Activated naive CD8-positive, alpha-beta T cell treated with anti-CD3 and anti-CD28 coated beads, Interleukin-2, amount 50 U/mL, for 24 hours (primary cell): ENCODE measurements around the gene TNFSF13.
"Not testable (repeated sequence)": the region's sequence is repeated elsewhere in the genome, so short reads cannot be mapped to it uniquely, and the experiment has no call there.

ENCODE experiments used
- ATAC-seq: fragments of 150-1000 bp; cut with Tn5 transposase; one replicate; pipeline ENCODE4 v1.10.0; 2021
- DNase-seq: peaks from one replicate; pipeline ENCODE4 v3.0.0; 2021
- H3K27ac Mint-ChIP-seq: one replicate; pipeline ENCODE4 v1.8.0; 2021; ENCODE audit warnings: mild to moderate bottlenecking, mixed read lengths
- H3K27me3 Mint-ChIP-seq: one replicate; pipeline ENCODE4 v1.8.0; 2021; ENCODE audit warnings: mixed read lengths
- H3K36me3 Mint-ChIP-seq: one replicate; pipeline ENCODE4 v1.8.0; 2021; ENCODE audit warnings: low read depth, mixed read lengths
- H3K4me1 Mint-ChIP-seq: one replicate; pipeline ENCODE4 v1.8.0; 2021; ENCODE audit warnings: mixed read lengths
- H3K4me3 Mint-ChIP-seq: one replicate; pipeline ENCODE4 v1.8.0; 2021; ENCODE audit warnings: mild to moderate bottlenecking, moderate library complexity, mixed read lengths
- H3K9me3 Mint-ChIP-seq: one replicate; pipeline ENCODE4 v1.8.0; 2021; ENCODE audit warnings: mixed read lengths

The TNFSF13 gene

GRCh38 chr17:7589204-7589868 is 30.8 kb downstream of the TNFSF13 start:
- H3K4me3 Mint-ChIP-seq = no peak overlapping the region
- H3K9me3 Mint-ChIP-seq = no peaks in the 10 kb centered on the region
- H3K36me3 Mint-ChIP-seq = peaks cover 32% of the 10 kb centered on the region
- no peaks in the 10 kb centered on the region for H3K27me3 Mint-ChIP-seq
- ATAC-seq = peak; percentile 70
- no peak overlapping the region for H3K27ac Mint-ChIP-seq
- peak; percentile 67 for DNase-seq
- peaks cover 19% of the 10 kb centered on the region for H3K4me1 Mint-ChIP-seq

- H3K27me3 Mint-ChIP-seq = no peaks in the 10 kb centered on the region
- DNase-seq (no peak), ATAC-seq (no peak)
- H3K36me3 Mint-ChIP-seq = peaks cover 31% of the 10 kb centered on the region
- no peak within 1 kb of the TSS for H3K4me3 Mint-ChIP-seq
- H3K4me1 Mint-ChIP-seq = peaks cover 11% of the 10 kb centered on the region
- H3K27ac Mint-ChIP-seq = no peak within 1 kb of the TSS
- H3K9me3 Mint-ChIP-seq = no peaks in the 10 kb centered on the region
Measured at GRCh38 chr17:7589891-7590691, 31.5 kb downstream of the TNFSF13 start, which contains the start of gene SOX15. Gene SOX15, minus strand, starts transcription at chr17:7590094. Its CDS starts 418 bp downstream, at chr17:7589676.

- peaks cover 7% of the 10 kb centered on the region for H3K4me1 Mint-ChIP-seq
- H3K36me3 Mint-ChIP-seq = peaks cover 35% of the 10 kb centered on the region
- H3K27ac Mint-ChIP-seq = no peak overlapping the region
- H3K27me3 Mint-ChIP-seq = no peaks in the 10 kb centered on the region
- H3K4me3 Mint-ChIP-seq = no peak overlapping the region
- DNase-seq (no peak), ATAC-seq (peak; percentile 22)
- no peaks in the 10 kb centered on the region for H3K9me3 Mint-ChIP-seq
Measured at GRCh38 chr17:7590743-7591142, 32.2 kb downstream of the TNFSF13 start.

- no peaks in the 10 kb centered on the region for H3K9me3 Mint-ChIP-seq
- ATAC-seq = no peak
- peaks cover 2% of the 10 kb centered on the region for H3K4me1 Mint-ChIP-seq
- H3K27ac Mint-ChIP-seq = peak overlapping the region; percentile 34
- DNase-seq = no peak
- no peak overlapping the region for H3K4me3 Mint-ChIP-seq
- no peaks in the 10 kb centered on the region for H3K27me3 Mint-ChIP-seq
- H3K36me3 Mint-ChIP-seq = peaks cover 40% of the 10 kb centered on the region
Measured at GRCh38 chr17:7591596-7591995, 33.0 kb downstream of the TNFSF13 start.

GRCh38 chr17:7592422-7593021 is 34.0 kb downstream of the TNFSF13 start:
- Mint-ChIP-seq H3K9me3 (no peaks in the 10 kb centered on the region), H3K4me3 (no peak overlapping the region), H3K4me1 (no peaks in the 10 kb centered on the region), H3K36me3 (peaks cover 44% of the 10 kb centered on the region), H3K27me3 (no peaks in the 10 kb centered on the region), H3K27ac (no peak overlapping the region)
- ATAC-seq = no peak
- no peak for DNase-seq

GRCh38 chr17:7593296-7593695 is 34.7 kb downstream of the TNFSF13 start:
- no peak overlapping the region for H3K4me3 Mint-ChIP-seq
- H3K27ac Mint-ChIP-seq = peak overlapping the region; percentile 15
- peaks cover 45% of the 10 kb centered on the region for H3K36me3 Mint-ChIP-seq
- no peaks in the 10 kb centered on the region for H3K4me1 Mint-ChIP-seq
- H3K9me3 Mint-ChIP-seq = no peaks in the 10 kb centered on the region
- no peak for DNase-seq
- no peaks in the 10 kb centered on the region for H3K27me3 Mint-ChIP-seq
- ATAC-seq = no peak

GRCh38 chr17:7597561-7597960 is 39.0 kb downstream of the TNFSF13 start:
- not testable (repeated sequence) for H3K4me3 Mint-ChIP-seq, ATAC-seq, H3K9me3 Mint-ChIP-seq, H3K4me1 Mint-ChIP-seq, H3K27me3 Mint-ChIP-seq, DNase-seq, H3K27ac Mint-ChIP-seq
- peaks cover 53% of the 10 kb centered on the region for H3K36me3 Mint-ChIP-seq

- Mint-ChIP-seq H3K4me1 (peaks cover 14% of the 10 kb centered on the region), H3K36me3 (peaks cover 36% of the 10 kb centered on the region), H3K27ac (peak overlapping the region; percentile 47), H3K9me3 (no peaks in the 10 kb centered on the region), H3K27me3 (no peaks in the 10 kb centered on the region), H3K4me3 (no peak overlapping the region)
- no peak for DNase-seq
- no peak for ATAC-seq
Measured at GRCh38 chr17:7606280-7606679, 47.7 kb downstream of the TNFSF13 start.

- H3K4me3 Mint-ChIP-seq = no peak overlapping the region
- ATAC-seq = no peak
- H3K27ac Mint-ChIP-seq = no peak overlapping the region
- peaks cover 46% of the 10 kb centered on the region for H3K4me1 Mint-ChIP-seq
- H3K9me3 Mint-ChIP-seq = no peaks in the 10 kb centered on the region
- peaks cover 1% of the 10 kb centered on the region for H3K27me3 Mint-ChIP-seq
- peaks cover 26% of the 10 kb centered on the region for H3K36me3 Mint-ChIP-seq
- no peak for DNase-seq
Measured at GRCh38 chr17:7610641-7611040, 52.1 kb downstream of the TNFSF13 start.
